ENCODE measurements around the gene COL11A1. TPM values are rescaled to one million over a fixed set of nuclear protein-coding genes. Genes with fewer than 3 reads are reported as not detected.

COL11A1 gene
- polyA plus RNA-seq, 1 donor from 2014 or later: 4.6 TPM

DNA sequence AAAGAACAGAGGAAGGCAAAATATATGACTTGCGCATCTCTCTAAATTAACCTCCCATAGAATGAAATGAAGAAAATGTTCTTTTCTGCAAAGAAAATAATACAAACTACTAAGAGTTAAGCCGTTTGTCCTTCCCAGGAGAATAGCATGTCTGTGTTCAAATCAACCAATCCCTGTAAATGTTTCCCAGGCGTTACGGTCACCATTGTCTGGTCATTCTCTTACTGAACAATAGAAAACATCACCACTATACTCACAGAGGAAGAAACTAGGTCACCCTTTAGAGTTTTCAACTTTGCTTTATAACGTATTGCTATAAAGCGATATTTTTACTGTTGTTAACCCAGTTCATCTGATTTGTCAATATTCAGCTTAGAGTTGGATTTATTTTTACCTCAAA lies 34.1 kb downstream of the COL11A1 start:
- Histone ChIP-seq H3K36me3 (ENCODE audit: insufficient read depth, low read length) (no peaks in the 10 kb centered on the region), H3K9me3 (ENCODE audit: low read length) (no peaks in the 10 kb centered on the region), H3K79me2 (replicated peaks; ENCODE audit: insufficient read depth, low read length) (no peaks in the 10 kb centered on the region), H3K4me3 (ENCODE audit: low read length) (no peak overlapping the region), H3K4me2 (ENCODE audit: low read length) (no peak overlapping the region), H3K9ac (ENCODE audit: low read length) (no peak overlapping the region), H2AFZ (ENCODE audit: low read depth, low read length) (no peak overlapping the region), H3K9me2 (ENCODE audit: insufficient read depth, low read length) (no peaks in the 10 kb centered on the region), H3K27ac (ENCODE audit: low read length) (no peak overlapping the region), H4K20me1 (ENCODE audit: insufficient read depth) (no peaks in the 10 kb centered on the region), H3K27me3 (ENCODE audit: insufficient read depth, low read depth, low read length) (no peaks in the 10 kb centered on the region), H3F3A (ENCODE audit: insufficient read depth, low read length, poor library complexity, severe bottlenecking) (no peaks in the 10 kb centered on the region)
- no peak for TF ChIP-seq EP300 (conservative IDR thresholded peaks at IDR 0.05; ENCODE audit: poor library complexity, severe bottlenecking)
- no peak for TF ChIP-seq POLR2AphosphoS5 (IDR thresholded peaks at IDR 0.05)
- TF ChIP-seq REST (IDR thresholded peaks at IDR 0.05; ENCODE audit: borderline replicate concordance): no peak
- TF ChIP-seq CTCF (IDR thresholded peaks at IDR 0.05; ENCODE audit: poor library complexity, severe bottlenecking): no peak
- no peak for TF ChIP-seq MXI1 (conservative IDR thresholded peaks at IDR 0.05; ENCODE audit: poor library complexity, severe bottlenecking)
- TF ChIP-seq EZH2 (IDR thresholded peaks at IDR 0.05; ENCODE audit: borderline replicate concordance, insufficient read depth, low read length, poor library complexity, severe bottlenecking): no peak
- no peak for TF ChIP-seq RAD21 (conservative IDR thresholded peaks at IDR 0.05)
- TF ChIP-seq TAF1 (IDR thresholded peaks at IDR 0.05; ENCODE audit: low read depth): no peak
- TF ChIP-seq SMC3 (conservative IDR thresholded peaks at IDR 0.05; ENCODE audit: poor library complexity): no peak

GRCh38 chr1:103069201-103069600 lies 39.1 kb downstream of the COL11A1 start:
- H3K4me3 ChIP-seq (ENCODE audit: low read length): no peak overlapping the region
- no peak overlapping the region for H2AFZ ChIP-seq (ENCODE audit: low read depth, low read length)
- no peaks in the 10 kb centered on the region for H3K27me3 ChIP-seq (ENCODE audit: insufficient read depth, low read depth, low read length)
- no peak overlapping the region for H3K9ac ChIP-seq (ENCODE audit: low read length)
- no peaks in the 10 kb centered on the region for H3F3A ChIP-seq (ENCODE audit: insufficient read depth, low read length, poor library complexity, severe bottlenecking)
- H3K9me3 ChIP-seq (ENCODE audit: low read length): no peaks in the 10 kb centered on the region
- TF ChIP-seq SMC3 (conservative IDR thresholded peaks at IDR 0.05; ENCODE audit: poor library complexity): no peak
- no peak for TF ChIP-seq RAD21 (conservative IDR thresholded peaks at IDR 0.05)
- TF ChIP-seq POLR2AphosphoS5 (IDR thresholded peaks at IDR 0.05): no peak
- TF ChIP-seq TAF1 (IDR thresholded peaks at IDR 0.05; ENCODE audit: low read depth): no peak
- no peak for TF ChIP-seq EP300 (conservative IDR thresholded peaks at IDR 0.05; ENCODE audit: poor library complexity, severe bottlenecking)
- TF ChIP-seq EZH2 (IDR thresholded peaks at IDR 0.05; ENCODE audit: borderline replicate concordance, insufficient read depth, low read length, poor library complexity, severe bottlenecking): no peak
- TF ChIP-seq CTCF (IDR thresholded peaks at IDR 0.05; ENCODE audit: poor library complexity, severe bottlenecking): no peak
- no peak for TF ChIP-seq REST (IDR thresholded peaks at IDR 0.05; ENCODE audit: borderline replicate concordance)
- no peak for TF ChIP-seq MXI1 (conservative IDR thresholded peaks at IDR 0.05; ENCODE audit: poor library complexity, severe bottlenecking)
- H3K9me2 ChIP-seq (ENCODE audit: insufficient read depth, low read length): no peaks in the 10 kb centered on the region
- H3K36me3 ChIP-seq (ENCODE audit: insufficient read depth, low read length): no peaks in the 10 kb centered on the region
- H3K27ac ChIP-seq (ENCODE audit: low read length): no peak overlapping the region
- H3K79me2 ChIP-seq (replicated peaks; ENCODE audit: insufficient read depth, low read length): peaks cover 2% of the 10 kb centered on the region
- H4K20me1 ChIP-seq (ENCODE audit: insufficient read depth): no peaks in the 10 kb centered on the region
- H3K4me2 ChIP-seq (ENCODE audit: low read length): no peak overlapping the region

All from neural cell (in vitro differentiated cells).